T follicular helper cell (primary cell): ENCODE data around the gene NOC4L.

Source experiments
- DNase-seq: peaks from one replicate; pipeline ENCODE4 v3.0.0-alpha.2; 2020; ENCODE audit warnings: low read depth

The NOC4L gene

DNA sequence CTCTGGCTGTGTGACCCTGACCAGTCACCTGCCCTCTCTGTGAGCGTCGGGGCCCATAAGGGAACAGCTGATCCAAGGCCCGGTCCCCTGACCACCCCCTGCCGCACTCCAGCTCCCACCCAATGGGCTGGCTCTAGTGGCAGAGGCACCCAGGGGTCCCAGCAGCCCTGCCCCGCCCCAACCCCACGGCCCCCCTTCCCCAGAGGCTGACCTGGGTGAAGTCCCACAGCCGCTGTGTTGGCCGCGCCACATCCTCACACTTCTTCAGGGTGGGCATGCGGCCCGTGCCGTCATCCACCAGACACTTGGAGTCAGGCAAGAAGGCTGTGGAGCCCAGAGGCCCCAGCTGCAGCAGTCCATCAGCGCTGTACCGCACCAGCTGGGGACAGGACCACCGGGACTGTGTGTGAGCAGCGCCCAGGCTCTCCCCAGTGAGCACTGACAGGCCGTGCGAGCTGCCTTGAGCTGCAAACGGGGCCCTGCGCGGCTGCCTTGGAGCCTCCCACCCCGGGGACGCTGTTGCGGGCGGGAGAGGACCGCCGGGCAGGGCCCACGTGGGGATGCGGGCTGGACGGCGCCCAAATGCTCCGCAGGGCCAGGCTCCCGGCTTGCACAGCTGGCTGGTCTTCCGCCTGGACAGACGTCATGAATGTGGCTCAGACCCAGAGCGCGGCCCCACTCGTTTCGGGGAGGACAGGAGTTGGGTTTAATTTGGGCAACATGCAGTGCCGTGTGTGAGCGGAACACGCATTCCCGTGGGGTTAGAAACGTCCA is 53.5 kb downstream of the NOC4L start:
- no peak for DNase-seq

DNA sequence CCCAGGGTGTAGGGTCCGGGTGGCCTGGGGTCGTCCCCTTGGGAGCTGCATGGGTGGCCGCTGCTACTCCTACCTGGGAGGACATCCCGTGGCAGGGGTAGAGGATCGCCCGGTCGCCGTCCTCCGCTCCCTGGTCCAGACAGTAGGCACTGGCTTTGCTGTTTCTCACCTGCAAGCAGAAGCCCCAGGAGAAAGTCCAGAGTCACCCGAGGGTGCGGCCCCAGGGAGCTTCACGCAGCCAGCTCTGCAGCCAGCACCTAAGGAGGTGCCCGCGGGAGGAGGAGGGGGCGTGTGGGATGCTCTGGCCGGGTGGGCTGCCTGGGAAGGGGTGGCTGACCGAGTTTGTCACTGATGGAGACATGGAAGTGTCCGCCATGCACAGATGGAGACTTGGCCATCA is 54.8 kb downstream of the NOC4L start:
- DNase-seq: no peak

DNA sequence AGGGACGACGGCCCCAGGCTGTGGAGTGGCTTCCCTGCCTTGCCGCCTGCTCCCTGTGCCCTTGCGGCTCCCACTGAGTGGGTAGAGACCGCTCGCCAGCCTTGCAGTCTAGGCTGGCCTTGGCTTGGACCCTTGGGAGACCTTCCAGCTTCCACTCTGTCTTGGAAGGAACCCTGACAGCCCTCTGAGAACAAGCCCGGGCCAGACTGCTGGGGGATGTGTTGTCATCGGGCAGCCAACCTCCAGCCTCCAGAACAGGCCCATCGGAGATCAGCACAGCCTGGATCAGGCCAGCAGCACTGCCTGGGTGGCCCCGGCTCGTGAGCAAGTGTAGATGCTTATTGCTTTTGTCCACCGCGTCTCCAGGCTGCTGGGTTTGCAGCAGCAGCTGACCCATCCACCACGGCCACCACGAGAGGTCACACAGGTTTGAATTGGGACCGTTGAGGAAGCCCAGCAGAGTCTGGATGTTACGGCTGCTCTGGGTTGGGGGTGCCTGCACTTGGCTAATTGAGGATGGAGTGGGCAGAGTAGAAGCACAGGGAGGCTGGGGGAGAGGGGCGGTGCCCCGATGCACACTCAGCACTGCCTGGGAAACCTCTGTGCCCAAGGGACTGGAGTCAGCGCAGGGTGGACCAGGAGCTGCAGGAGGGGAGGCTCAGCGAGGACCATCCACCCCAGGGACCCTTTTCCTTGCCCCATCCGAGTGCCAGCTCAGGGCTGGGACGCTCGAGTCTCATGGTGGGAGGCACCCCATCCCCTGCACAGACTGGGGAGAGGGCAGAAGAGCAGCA is 55.5 kb downstream of the NOC4L start:
- no peak for DNase-seq

DNA sequence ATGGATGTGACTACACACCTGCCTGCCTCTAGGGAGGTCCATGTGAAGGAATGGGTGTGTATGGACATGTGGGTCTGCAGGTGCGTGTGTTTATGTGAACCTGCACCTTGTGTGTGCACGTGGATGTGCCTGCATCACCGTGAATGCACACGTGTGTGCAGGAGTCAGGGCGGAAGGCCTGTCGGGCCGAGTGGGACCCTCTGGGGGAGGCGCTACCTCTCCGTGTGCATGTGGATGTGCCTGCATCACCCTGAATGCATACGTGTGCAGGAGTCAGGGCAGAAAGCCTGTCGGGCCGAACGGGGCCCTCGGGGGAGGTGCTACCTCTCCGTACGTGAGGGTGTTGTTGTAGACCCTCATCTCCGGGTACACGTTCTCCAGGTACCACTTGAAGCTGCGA is 56.5 kb downstream of the NOC4L start:
- DNase-seq: no peak

DNA sequence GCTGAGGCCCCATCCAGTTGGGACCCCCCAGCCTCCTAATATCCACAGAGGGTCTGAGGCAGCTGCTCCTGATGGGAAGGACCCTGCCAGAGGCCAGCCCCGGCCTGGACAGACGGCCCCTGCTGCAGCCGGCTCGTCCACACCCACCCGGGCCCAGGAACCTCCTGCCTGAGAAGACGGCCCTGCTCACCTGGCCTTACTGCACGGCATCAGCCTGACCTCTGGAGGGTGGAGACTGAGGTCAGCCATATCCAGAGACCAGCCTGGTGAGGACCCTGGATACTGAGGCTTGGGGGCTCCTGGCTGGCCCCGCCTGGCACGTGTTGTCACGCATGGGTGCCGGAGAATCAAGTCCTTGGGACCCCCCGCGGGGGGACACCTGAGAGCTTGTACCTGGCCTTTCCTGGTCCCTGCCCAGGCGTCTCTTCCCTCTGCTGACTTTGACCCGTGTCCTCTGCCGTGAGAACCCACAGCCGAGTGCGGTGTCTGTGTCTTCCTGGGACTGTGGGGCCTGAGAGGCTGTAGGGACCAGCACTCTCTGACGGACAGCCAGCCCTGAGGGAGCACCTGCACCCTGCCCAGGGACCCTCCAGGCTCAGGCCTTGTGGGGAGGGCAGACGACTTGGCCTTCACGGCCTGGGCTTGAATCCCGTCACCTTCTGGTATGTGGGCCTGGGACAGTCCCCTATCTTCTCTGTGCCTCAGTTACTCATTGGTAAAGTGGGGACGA is 57.3 kb downstream of the NOC4L start:
- DNase-seq: no peak
